Islet of Langerhans (tissue), 1 donor: ENCODE results near the gene FGF16.
"Not testable (repeated sequence)": the region's sequence is repeated elsewhere in the genome, so short reads cannot be mapped to it uniquely, and the experiment has no call there.

Experiments
- FAIRE-seq: peaks from one replicate; lab custom pipeline; 2011; peaks lifted over from hg19 to GRCh38; lab: Jason Lieb, UNC

Gene FGF16

GRCh38 chrX:77447653-77448569 is 722 bp downstream of the FGF16 start:
- FAIRE-seq, result no peak

DNA sequence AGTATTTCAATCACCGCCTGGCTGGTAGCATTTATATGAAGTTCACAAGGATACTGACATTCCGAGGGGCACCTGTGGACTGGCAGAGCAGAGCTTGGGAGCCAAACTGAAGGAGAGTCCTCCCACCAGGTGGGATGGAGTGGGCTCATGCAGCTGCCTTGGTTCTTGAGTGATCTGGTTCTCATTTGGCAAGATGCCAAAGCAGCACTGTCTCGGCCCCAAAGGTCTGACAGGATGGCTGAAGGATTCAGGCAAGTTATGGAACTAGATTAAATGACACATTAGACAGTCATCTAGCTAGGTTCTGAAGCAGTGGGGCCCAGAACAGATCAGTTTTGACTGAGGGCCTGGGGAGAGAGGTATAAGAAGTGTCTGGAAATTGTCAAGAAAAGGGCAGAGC is 3.2 kb downstream of the FGF16 start:
- no peak for FAIRE-seq

GRCh38 chrX:77450996-77451395 is 3.8 kb downstream of the FGF16 start:
- no peak for FAIRE-seq

GRCh38 chrX:77453190-77453589 is 6.0 kb downstream of the FGF16 start:
- no peak for FAIRE-seq

DNA sequence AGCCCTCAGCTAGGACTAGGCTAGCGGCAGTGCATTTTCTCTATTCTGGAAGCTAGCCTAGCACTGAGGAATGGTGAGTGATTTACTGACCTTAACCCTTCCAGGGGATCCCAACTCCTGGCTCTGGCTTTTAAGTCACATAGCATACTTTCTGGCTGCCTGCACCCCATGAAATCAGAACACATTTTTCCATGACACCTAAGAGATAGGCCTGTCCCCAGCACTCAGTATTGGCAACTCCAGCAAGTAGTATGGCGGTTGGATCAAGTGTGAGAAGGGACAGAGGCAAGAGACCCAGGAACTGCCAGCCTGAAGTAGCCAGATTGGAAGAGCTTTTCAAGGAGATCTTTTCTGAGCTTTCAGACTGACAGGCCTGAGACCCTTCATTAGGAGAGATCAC is 8.2 kb downstream of the FGF16 start:
- FAIRE-seq, result no peak

DNA sequence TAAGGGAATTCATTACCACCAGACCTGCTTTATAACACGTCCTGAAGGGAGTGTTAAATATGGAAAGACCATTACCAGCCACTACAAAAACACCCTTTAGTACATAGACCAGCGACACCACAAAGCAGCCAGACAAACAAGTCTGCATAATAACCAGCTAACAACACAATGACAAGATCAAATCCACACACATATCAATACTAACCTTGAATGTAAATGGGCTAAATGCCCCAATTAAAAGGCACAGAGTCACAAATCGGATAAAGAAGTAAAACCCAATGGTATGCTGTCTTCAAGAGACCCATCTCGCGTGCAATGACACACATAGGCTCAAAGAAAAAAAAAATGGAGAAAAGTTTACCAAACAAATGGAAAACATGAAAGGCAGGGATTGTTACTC is 36.9 kb downstream of the FGF16 start:
- FAIRE-seq, result no peak

DNA sequence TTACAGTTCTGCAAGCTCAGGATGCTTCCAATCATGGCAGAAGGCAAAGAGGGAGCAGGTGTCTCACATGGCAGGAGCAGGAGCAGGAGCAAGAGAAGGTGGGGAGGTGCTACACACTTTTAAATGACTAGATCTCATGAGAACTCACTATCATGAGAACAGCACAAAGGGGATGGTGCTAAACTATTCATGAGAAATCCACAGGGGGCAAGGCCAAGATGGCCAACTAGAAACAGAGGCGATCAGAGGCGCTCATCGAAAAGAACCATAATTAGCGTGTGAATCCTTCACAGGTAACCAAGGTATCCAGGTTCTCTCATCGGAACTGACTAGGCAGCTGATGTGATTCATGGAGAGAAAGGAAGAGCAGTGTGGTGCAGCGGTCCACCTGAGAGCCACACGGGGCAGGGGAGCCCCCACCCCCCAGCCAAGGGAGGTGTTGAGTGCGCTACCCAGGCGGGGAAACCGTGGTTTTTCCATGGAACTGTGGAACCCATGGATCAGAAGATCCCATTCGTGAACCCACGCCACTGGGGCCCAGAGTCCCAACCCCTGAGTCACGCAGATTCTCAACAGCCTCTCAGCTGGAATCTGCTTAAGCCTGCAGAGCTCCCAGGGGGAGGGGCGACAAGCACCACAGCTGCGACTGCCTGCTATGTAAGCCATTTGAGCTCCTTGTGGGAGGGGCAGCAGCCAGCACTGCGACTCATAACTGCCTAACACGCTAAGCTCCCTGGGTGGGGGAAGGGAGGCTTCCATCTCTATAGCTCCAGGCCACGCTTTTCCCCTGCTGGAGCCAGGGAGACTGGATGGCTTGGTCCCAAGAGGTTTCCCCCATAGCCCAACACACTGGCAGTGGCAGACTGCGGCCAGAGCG is 46.7 kb downstream of the FGF16 start:
- no peak for FAIRE-seq

DNA sequence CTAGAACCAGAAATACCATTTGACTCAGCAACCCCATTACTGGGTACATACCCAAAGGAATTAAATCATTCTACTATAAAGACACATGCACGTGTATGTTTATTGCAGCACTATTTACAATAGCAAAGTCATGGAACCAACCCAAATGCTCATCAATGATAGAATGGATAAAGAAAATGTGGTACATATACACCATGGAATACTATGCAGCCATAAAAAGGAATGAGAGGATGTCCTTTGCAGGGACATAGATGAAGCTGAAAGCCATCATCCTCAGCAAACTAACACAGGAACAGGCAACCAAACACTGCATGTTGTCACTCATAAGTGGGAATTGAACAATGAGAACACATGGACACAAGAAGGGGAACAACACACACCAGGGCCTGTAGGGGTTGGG is 53.0 kb downstream of the FGF16 start:
- not testable (repeated sequence) for FAIRE-seq

DNA sequence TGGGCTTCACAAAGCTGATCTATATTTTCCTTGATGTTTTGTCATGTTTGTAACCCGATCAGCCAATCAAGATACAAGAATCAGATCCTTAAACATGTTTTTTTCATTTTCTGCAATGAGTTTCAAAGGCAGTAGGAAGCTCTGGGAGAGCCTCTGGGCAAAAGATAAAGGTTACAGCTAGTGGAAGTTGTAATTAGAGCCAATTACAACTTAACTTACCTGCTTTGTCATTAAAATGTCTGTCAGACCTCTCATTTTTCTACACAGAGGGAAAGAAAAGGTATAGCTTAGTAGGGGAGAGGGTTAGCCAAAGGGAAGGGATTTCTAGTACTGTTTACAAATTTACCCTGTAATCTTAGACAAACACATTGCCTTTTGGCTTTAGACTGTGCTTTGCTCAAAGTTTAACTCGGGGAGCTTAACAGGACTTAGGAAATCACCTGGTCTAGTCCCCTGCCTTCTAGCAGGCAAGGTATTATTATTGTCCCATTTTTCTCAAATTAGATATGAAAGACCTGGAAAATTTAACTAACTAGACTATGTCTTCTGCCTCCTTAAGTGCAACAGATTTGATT is 55.8 kb downstream of the FGF16 start:
- FAIRE-seq, result no peak

GRCh38 chrX:77505227-77505626 is 58.0 kb downstream of the FGF16 start:
- no peak for FAIRE-seq
